Astrocyte of the spinal cord (primary cell): ENCODE data around the gene CD80.

Source experiments
- DNase-seq: peaks from one replicate; pipeline ENCODE4 v3.0.0; 2011; ENCODE audit warnings: low read depth, low spot score
- H3K4me3 ChIP-seq: 2 replicates; pipeline ENCODE4 v1.5.1; 2011; ENCODE audit warnings: low read depth, mild to moderate bottlenecking, low read length, moderate library complexity
- CTCF ChIP-seq: IDR thresholded peaks from 2 replicates; pipeline ENCODE4 v1.5.1; 2012; ENCODE audit warnings: low read depth, mild to moderate bottlenecking, low read length, inconsistent platforms
- in situ Hi-C: cut with HindIII; loops from 2 replicates; pipeline ENCODE4 v1.10.0; 2017; ENCODE audit warnings: low sequenced_read_pairs

The CD80 gene

DNA sequence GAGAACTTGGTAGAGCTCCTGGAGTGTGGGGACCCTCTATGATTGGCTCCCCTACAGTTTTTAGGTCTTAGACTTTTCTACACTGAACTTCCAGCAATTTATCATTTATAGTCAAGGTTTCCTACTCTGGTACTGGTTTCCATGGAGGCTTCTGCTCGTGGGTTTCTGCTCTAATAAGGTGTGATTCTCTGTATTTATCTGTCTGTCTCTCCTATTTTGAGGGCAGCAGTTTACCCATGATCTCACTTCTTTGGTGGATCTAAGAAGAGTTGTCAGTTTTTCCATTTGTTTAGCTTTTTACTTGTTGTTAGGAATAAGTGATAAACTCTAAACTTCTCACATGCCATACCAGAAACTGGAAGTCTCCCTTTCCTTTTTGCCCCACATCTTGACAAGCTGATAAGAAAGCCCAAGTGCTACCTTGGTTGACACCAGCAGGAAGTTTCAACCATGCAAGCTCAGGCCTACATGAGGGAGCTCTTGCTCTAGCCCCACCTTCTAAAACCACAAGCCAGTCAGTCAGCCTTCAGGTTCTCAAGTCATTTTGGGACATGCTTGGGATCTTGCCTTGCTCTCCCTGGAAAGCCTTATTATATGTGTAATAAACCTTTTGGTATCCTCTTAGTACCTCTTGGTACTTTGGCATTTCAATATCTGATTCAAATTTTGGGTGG is 51.1 kb downstream of the CD80 start:
- no peak for TF ChIP-seq CTCF
- H3K4me3 ChIP-seq: no peak overlapping the region
- in situ Hi-C loops: no loop called here
- DNase-seq: no peak

GRCh38 chr3:119507404-119507803 is 52.0 kb downstream of the CD80 start:
- in situ Hi-C loops: no loop called here
- no peak overlapping the region for H3K4me3 ChIP-seq
- TF ChIP-seq CTCF: no peak

GRCh38 chr3:119506631-119507030 is 52.8 kb downstream of the CD80 start:
- H3K4me3 ChIP-seq: no peak overlapping the region
- in situ Hi-C loops: no loop called here
- TF ChIP-seq CTCF: no peak
- DNase-seq: no peak

More at GRCh38 chr3:119507404-119507803, 52.0 kb downstream of the CD80 start:
- DNase-seq: no peak

DNA sequence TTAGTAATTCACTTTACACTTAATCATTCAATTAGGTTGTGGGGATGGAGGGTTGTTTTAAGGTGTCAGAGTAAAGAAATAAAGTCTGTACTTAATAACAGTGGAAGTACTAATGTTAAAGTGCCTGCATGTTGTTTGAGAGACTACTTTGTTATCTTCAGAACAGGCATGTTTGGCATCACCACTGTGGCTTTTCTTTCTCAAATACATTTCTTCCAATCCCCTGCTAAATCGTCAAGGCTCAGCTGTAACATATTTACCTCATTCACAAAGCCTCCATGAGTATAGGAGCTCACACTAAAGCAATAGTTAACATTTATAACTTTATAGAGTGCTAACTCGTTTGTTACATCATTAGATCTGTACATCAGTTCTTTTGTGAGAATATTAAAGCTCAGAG is 58.5 kb downstream of the CD80 start:
- no peak overlapping the region for H3K4me3 ChIP-seq

DNA sequence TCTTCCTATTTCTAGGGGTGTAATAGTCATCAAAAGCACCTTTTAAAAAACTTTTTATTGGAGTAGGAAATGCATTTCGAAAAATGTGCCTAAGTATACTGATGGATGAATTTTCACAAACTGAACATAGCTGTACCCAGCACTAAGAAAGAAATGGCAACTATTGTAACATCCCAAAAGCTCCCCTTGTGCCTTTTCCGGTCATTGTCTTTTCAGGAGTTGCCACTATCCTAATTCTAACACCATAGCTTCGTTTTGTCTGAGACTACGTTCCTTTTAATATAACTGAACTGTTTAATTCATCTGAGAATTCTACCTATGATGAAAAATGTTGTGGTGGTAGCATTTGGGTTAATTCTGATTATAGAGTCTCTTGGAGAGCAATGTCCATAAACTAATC is 59.1 kb downstream of the CD80 start:
- in situ Hi-C loops: no loop called here
- DNase-seq: no peak
- no peak overlapping the region for H3K4me3 ChIP-seq
- no peak for TF ChIP-seq CTCF

More for the DNA sequence above, 58.5 kb downstream of the CD80 start:
- in situ Hi-C loops: no loop called here
- no peak for DNase-seq
- no peak for TF ChIP-seq CTCF

GRCh38 chr3:119498186-119499011 is 61.0 kb downstream of the CD80 start, which contains the start of gene TIMMDC1:
TIMMDC1 (plus strand) TSS chr3:119498547; CDS start chr3:119498734, 187 bp downstream.
- TF ChIP-seq CTCF: no peak
- DNase-seq: peak; percentile 97
- in situ Hi-C loops: no loop called here
- peak within 1 kb of the TSS; percentile 92 for H3K4me3 ChIP-seq
